ENCODE results near the gene PSMC3IP.
"Not testable (repeated sequence)": the region's sequence is repeated elsewhere in the genome, so short reads cannot be mapped to it uniquely, and the experiment has no call there.

The PSMC3IP gene

GRCh38 chr17:42559075-42559474 is 18.5 kb downstream of the PSMC3IP start:
- DNase-seq: no peak

GRCh38 chr17:42555961-42556617 is 21.4 kb downstream of the PSMC3IP start:
- DNase-seq: not testable (repeated sequence)

GRCh38 chr17:42555122-42555622 is 22.4 kb downstream of the PSMC3IP start:
- DNase-seq: no peak

GRCh38 chr17:42554250-42555121 is 23.0 kb downstream of the PSMC3IP start:
- peak; percentile 89 for DNase-seq

GRCh38 chr17:42553866-42554249 is 23.7 kb downstream of the PSMC3IP start:
- no peak for DNase-seq

GRCh38 chr17:42553161-42553818 is 24.2 kb downstream of the PSMC3IP start:
- DNase-seq: no peak

- not testable (repeated sequence) for DNase-seq
These were observed 24.8 kb downstream of the PSMC3IP start, which contains the start of gene HSD17B1 for GRCh38 chr17:42552736-42553135. TSS of gene HSD17B1 (plus strand) at chr17:42552923. CDS start at chr17:42552934, 11 bp downstream.

GRCh38 chr17:42548993-42549755 is 28.4 kb downstream of the PSMC3IP start:
- no peak for DNase-seq

GRCh38 chr17:42548070-42548837 is 29.3 kb downstream of the PSMC3IP start:
- peak; percentile 92 for DNase-seq

GRCh38 chr17:42547698-42548069 is 29.8 kb downstream of the PSMC3IP start:
- DNase-seq: no peak

- no peak for DNase-seq
These were observed 30.5 kb downstream of the PSMC3IP start for GRCh38 chr17:42547001-42547461.

GRCh38 chr17:42545755-42546505 is 31.6 kb downstream of the PSMC3IP start:
- DNase-seq: not testable (repeated sequence)

- no peak for DNase-seq
These were observed 32.6 kb downstream of the PSMC3IP start for GRCh38 chr17:42544874-42545283.

- DNase-seq: no peak
These were observed 34.1 kb downstream of the PSMC3IP start for GRCh38 chr17:42543190-42544079.

GRCh38 chr17:42541041-42541833 is 36.3 kb downstream of the PSMC3IP start:
- no peak for DNase-seq

- not testable (repeated sequence) for DNase-seq
These were observed 37.0 kb downstream of the PSMC3IP start for GRCh38 chr17:42540558-42540957.

GRCh38 chr17:42538482-42538881 is 39.0 kb downstream of the PSMC3IP start:
- DNase-seq: no peak

GRCh38 chr17:42537826-42538451 is 39.6 kb downstream of the PSMC3IP start:
- DNase-seq: no peak
